H1 (cell line): ENCODE results near the gene EPB41L2. TPM values are rescaled to one million over a fixed set of nuclear protein-coding genes. Genes with fewer than 3 reads are reported as not detected.

Experiments
- BACH1 ChIP-seq: IDR thresholded peaks from 2 replicates; pipeline ENCODE4 v1.6.1; 2012; ENCODE audit warnings: low read length, improper control_type of control experiment
- CBX5 ChIP-seq: fragments of 300-800, 300-1000 bp; sonication (generic); IDR thresholded peaks from 2 replicates; pipeline ENCODE4 v1.7.1; 2016; ENCODE audit warnings: antibody characterized with exemption, low read length, low read depth
- GABPA ChIP-seq: IDR thresholded peaks from 2 replicates; pipeline ENCODE4 v1.6.1; 2011; ENCODE audit warnings: mild to moderate bottlenecking, low read length, moderate library complexity, borderline replicate concordance; ENCODE audit not compliant: insufficient read depth
- GTF2F1 ChIP-seq: IDR thresholded peaks from 2 replicates; pipeline ENCODE4 v1.6.1; 2012; ENCODE audit warnings: low read depth, low read length, improper control_type of control experiment, borderline replicate concordance
- SIRT6 ChIP-seq: IDR thresholded peaks from one replicate; pipeline ENCODE4 v1.7.1; 2012; ENCODE audit warnings: low read length, inconsistent platforms
- polyA plus RNA-seq, 7 experiments: library from polyadenylated mRNA; depleted of rRNA in 3 of 7; stranded (reverse) in 5 of 7; unstranded in 2 of 7; fragments of >200 nt in 5 of 7; fragments of 200-250 nt in 2 of 7; gene quantifications; 1 replicate in 5 of 7; 2 replicates in 1 of 7; 4 replicates in 1 of 7; pipeline versions ENCODE4 v1.2.1 to v1.2.3, GENCODE V29; 2011 to 2013; ENCODE audit warnings: missing spikeins in 2 of 7, mixed read lengths in 2 of 7
- total RNA-seq: library from RNA; stranded (reverse); fragmentation: NEBNext Ultra II Directional; extraction: Animal tissue kit (Norgen Biotek cat#: 25700); gene quantifications from 2 replicates; pipeline ENCODE4 v1.2.1, GENCODE V29; 2021
- TF ChIP-seq, protein P1 (sequence below): fragments of 300-600 bp; sonication (generic); IDR thresholded peaks from 2 replicates; pipeline ENCODE4 v1.7.1; 2012; ENCODE audit warnings: low read length, moderate library complexity, mild to moderate bottlenecking, inconsistent platforms; ENCODE audit not compliant: insufficient replicate concordance

Gene EPB41L2
- total and polyA plus RNA-seq, 2 of the 8 experiments (the other 6 are each of a cell fraction or from before 2014, with no cell fraction given), result 22.5 to 123 TPM

DNA sequence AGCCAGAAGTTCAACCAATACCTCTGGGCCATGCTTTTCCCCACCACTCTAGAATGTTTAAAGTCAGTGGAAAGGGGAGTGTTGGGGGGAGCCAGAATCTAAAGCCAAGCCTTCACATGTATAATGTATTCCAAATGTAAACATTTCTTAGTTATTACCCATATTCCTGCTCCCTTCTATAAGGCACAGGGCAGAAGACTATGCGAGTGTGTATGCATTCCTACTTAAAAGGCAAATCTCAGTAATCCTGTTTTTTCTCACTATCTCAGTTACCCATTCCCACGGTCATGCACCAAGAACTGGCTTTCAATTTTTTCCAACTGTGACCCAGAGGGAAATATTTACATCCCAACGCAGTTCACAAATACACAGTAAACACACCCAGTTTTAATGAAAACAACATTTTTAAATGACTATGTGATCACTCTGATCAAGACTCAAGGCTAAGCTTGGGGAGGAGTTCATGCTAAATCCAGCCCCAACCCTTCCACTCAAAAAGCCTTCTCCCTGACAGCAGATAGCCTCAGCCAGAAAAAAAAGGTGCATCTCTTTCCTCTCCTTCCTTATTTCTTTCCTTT is 57.5 kb downstream of the EPB41L2 start (continued):
- TF ChIP-seq, protein P1, sequence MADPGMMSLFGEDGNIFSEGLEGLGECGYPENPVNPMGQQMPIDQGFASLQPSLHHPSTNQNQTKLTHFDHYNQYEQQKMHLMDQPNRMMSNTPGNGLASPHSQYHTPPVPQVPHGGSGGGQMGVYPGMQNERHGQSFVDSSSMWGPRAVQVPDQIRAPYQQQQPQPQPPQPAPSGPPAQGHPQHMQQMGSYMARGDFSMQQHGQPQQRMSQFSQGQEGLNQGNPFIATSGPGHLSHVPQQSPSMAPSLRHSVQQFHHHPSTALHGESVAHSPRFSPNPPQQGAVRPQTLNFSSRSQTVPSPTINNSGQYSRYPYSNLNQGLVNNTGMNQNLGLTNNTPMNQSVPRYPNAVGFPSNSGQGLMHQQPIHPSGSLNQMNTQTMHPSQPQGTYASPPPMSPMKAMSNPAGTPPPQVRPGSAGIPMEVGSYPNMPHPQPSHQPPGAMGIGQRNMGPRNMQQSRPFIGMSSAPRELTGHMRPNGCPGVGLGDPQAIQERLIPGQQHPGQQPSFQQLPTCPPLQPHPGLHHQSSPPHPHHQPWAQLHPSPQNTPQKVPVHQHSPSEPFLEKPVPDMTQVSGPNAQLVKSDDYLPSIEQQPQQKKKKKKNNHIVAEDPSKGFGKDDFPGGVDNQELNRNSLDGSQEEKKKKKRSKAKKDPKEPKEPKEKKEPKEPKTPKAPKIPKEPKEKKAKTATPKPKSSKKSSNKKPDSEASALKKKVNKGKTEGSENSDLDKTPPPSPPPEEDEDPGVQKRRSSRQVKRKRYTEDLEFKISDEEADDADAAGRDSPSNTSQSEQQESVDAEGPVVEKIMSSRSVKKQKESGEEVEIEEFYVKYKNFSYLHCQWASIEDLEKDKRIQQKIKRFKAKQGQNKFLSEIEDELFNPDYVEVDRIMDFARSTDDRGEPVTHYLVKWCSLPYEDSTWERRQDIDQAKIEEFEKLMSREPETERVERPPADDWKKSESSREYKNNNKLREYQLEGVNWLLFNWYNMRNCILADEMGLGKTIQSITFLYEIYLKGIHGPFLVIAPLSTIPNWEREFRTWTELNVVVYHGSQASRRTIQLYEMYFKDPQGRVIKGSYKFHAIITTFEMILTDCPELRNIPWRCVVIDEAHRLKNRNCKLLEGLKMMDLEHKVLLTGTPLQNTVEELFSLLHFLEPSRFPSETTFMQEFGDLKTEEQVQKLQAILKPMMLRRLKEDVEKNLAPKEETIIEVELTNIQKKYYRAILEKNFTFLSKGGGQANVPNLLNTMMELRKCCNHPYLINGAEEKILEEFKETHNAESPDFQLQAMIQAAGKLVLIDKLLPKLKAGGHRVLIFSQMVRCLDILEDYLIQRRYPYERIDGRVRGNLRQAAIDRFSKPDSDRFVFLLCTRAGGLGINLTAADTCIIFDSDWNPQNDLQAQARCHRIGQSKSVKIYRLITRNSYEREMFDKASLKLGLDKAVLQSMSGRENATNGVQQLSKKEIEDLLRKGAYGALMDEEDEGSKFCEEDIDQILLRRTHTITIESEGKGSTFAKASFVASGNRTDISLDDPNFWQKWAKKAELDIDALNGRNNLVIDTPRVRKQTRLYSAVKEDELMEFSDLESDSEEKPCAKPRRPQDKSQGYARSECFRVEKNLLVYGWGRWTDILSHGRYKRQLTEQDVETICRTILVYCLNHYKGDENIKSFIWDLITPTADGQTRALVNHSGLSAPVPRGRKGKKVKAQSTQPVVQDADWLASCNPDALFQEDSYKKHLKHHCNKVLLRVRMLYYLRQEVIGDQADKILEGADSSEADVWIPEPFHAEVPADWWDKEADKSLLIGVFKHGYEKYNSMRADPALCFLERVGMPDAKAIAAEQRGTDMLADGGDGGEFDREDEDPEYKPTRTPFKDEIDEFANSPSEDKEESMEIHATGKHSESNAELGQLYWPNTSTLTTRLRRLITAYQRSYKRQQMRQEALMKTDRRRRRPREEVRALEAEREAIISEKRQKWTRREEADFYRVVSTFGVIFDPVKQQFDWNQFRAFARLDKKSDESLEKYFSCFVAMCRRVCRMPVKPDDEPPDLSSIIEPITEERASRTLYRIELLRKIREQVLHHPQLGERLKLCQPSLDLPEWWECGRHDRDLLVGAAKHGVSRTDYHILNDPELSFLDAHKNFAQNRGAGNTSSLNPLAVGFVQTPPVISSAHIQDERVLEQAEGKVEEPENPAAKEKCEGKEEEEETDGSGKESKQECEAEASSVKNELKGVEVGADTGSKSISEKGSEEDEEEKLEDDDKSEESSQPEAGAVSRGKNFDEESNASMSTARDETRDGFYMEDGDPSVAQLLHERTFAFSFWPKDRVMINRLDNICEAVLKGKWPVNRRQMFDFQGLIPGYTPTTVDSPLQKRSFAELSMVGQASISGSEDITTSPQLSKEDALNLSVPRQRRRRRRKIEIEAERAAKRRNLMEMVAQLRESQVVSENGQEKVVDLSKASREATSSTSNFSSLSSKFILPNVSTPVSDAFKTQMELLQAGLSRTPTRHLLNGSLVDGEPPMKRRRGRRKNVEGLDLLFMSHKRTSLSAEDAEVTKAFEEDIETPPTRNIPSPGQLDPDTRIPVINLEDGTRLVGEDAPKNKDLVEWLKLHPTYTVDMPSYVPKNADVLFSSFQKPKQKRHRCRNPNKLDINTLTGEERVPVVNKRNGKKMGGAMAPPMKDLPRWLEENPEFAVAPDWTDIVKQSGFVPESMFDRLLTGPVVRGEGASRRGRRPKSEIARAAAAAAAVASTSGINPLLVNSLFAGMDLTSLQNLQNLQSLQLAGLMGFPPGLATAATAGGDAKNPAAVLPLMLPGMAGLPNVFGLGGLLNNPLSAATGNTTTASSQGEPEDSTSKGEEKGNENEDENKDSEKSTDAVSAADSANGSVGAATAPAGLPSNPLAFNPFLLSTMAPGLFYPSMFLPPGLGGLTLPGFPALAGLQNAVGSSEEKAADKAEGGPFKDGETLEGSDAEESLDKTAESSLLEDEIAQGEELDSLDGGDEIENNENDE, result no peak
- TF ChIP-seq SIRT6 (no peak), BACH1 (no peak), CBX5 (no peak), GABPA (no peak), GTF2F1 (no peak)
